GM21367 (cell line): ENCODE results near the gene ACAA1.
"Not testable (repeated sequence)": the region's sequence is repeated elsewhere in the genome, so short reads cannot be mapped to it uniquely, and the experiment has no call there.

Experiments
- ATAC-seq: cut with Tn5 transposase; IDR thresholded peaks from one replicate; pipeline ENCODE4 v1.9.1; 2021; ENCODE audit not compliant: unreplicated experiment

The ACAA1 gene

GRCh38 chr3:38136777-38137614, at the start of gene ACAA1:
ACAA1 (minus strand) TSS chr3:38137127; CDS start chr3:38137035, 92 bp downstream.
- ATAC-seq = peak; percentile 89

- no peak for ATAC-seq
Measured at GRCh38 chr3:38177181-38177580, 40.3 kb upstream of the ACAA1 start.

- peak; percentile 47 for ATAC-seq
Measured at GRCh38 chr3:38173834-38174418, 37.0 kb upstream of the ACAA1 start.

- ATAC-seq = no peak
Measured at GRCh38 chr3:38171622-38172021, 34.7 kb upstream of the ACAA1 start.

- no peak for ATAC-seq
Measured at GRCh38 chr3:38170722-38171121, 33.8 kb upstream of the ACAA1 start.

GRCh38 chr3:38169027-38169317, 32.0 kb upstream of the ACAA1 start:
- ATAC-seq = no peak

GRCh38 chr3:38168151-38169026, 31.5 kb upstream of the ACAA1 start:
- ATAC-seq = no peak

GRCh38 chr3:38167591-38167990, 30.7 kb upstream of the ACAA1 start:
- ATAC-seq = no peak

- ATAC-seq = no peak
Measured at GRCh38 chr3:38165722-38166387, 28.9 kb upstream of the ACAA1 start.

GRCh38 chr3:38164952-38165721, 28.2 kb upstream of the ACAA1 start, which contains the start of gene OXSR1:
OXSR1 (plus strand) TSS chr3:38165537; CDS start chr3:38165877, 340 bp downstream.
- ATAC-seq = peak; percentile 89

- no peak for ATAC-seq
Measured at GRCh38 chr3:38164643-38164951, 27.7 kb upstream of the ACAA1 start.

GRCh38 chr3:38163841-38164642, 27.1 kb upstream of the ACAA1 start:
- no peak for ATAC-seq

GRCh38 chr3:38163117-38163840, 26.4 kb upstream of the ACAA1 start:
- ATAC-seq = no peak

- not testable (repeated sequence) for ATAC-seq
Measured at GRCh38 chr3:38160704-38161103, 23.8 kb upstream of the ACAA1 start.

GRCh38 chr3:38158472-38158871, 21.5 kb upstream of the ACAA1 start:
- ATAC-seq = no peak

GRCh38 chr3:38157595-38157994, 20.7 kb upstream of the ACAA1 start:
- ATAC-seq = no peak

GRCh38 chr3:38157117-38157516, 20.2 kb upstream of the ACAA1 start:
- ATAC-seq = no peak

- ATAC-seq = no peak
Measured at GRCh38 chr3:38155825-38156224, 18.9 kb upstream of the ACAA1 start.

GRCh38 chr3:38154625-38155255, 17.8 kb upstream of the ACAA1 start:
- ATAC-seq = no peak
